Endodermal cell (in vitro differentiated cells): ENCODE data around the gene TKTL1. TPM values are rescaled to one million over a fixed set of nuclear protein-coding genes. Genes with fewer than 3 reads are reported as not detected.

Experiments
- DNase-seq: peaks from one replicate; pipeline ENCODE4 v3.0.0-alpha.2; 2017
- H3K27ac ChIP-seq: 2 replicates; pipeline ENCODE4 v1.5.1; 2013; ENCODE audit warnings: mild to moderate bottlenecking, low read depth, low read length, moderate library complexity
- H3K27me3 ChIP-seq: 2 replicates; pipeline ENCODE4 v1.6.1; 2013; ENCODE audit warnings: mild to moderate bottlenecking, low read length, moderate library complexity; ENCODE audit not compliant: insufficient read depth, control insufficient read depth, poor library complexity, severe bottlenecking
- H3K36me3 ChIP-seq: 2 replicates; pipeline ENCODE4 v1.7.0; 2013; ENCODE audit warnings: mild to moderate bottlenecking, low read length, moderate library complexity; ENCODE audit not compliant: control insufficient read depth, insufficient read depth
- H3K4me1 ChIP-seq: one replicate; pipeline ENCODE4 v1.7.0; 2013; ENCODE audit warnings: low read length; ENCODE audit not compliant: control insufficient read depth, insufficient read depth
- H3K4me3 ChIP-seq: 2 replicates; pipeline ENCODE4 v1.5.1; 2013; ENCODE audit warnings: mild to moderate bottlenecking, low read length, moderate library complexity
- H3K9ac ChIP-seq: 2 replicates; pipeline ENCODE4 v1.6.1; 2013; ENCODE audit warnings: mild to moderate bottlenecking, low read length, moderate library complexity; ENCODE audit not compliant: poor library complexity, severe bottlenecking; ENCODE audit errors: extremely low read depth
- H3K9me3 ChIP-seq: 2 replicates; pipeline ENCODE4 v1.6.1; 2013; ENCODE audit warnings: mild to moderate bottlenecking, low read length, moderate library complexity; ENCODE audit not compliant: control insufficient read depth
- H3K27ac Mint-ChIP-seq: 2 replicates; pipeline ENCODE4 v1.8.0; 2020; ENCODE audit warnings: mixed read lengths
- H3K27me3 Mint-ChIP-seq: 2 replicates; pipeline ENCODE4 v1.8.0; 2021; ENCODE audit warnings: mild to moderate bottlenecking, mixed read lengths; ENCODE audit not compliant: insufficient read depth
- H3K36me3 Mint-ChIP-seq: 2 replicates; pipeline ENCODE4 v1.8.0; 2020; ENCODE audit warnings: low read depth, mixed read lengths
- H3K4me1 Mint-ChIP-seq: 2 replicates; pipeline ENCODE4 v1.8.0; 2020; ENCODE audit warnings: mixed read lengths
- H3K4me3 Mint-ChIP-seq: 2 replicates; pipeline ENCODE4 v1.8.0; 2020; ENCODE audit warnings: mild to moderate bottlenecking, moderate library complexity, mixed read lengths
- H3K9me3 Mint-ChIP-seq: 2 replicates; pipeline ENCODE4 v1.8.0; 2020; ENCODE audit warnings: mild to moderate bottlenecking, mixed read lengths
- CTCF ChIP-seq: fragments of 200-600 bp; sonication (generic); conservative IDR thresholded peaks from 2 replicates; pipeline ENCODE4 v1.5.0; 2021; ENCODE audit warnings: antibody characterized with exemption, mild to moderate bottlenecking
- WGBS, 2 experiments: methylation state at CpG; one replicate each; pipeline versions ENCODE4 v1.1.5 to v1.1.7; 2013; ENCODE audit warnings: missing lambda C conversion rate in 2 of 2, mixed read lengths in 1 of 2; ENCODE audit not compliant: insufficient coverage in 1 of 2, insufficient read length in 1 of 2; 5-methylcytosine and 5-hydroxymethylcytosine counted together
- total RNA-seq, 2 donors: library from RNA; stranded (reverse); fragmentation: NEBNext Ultra II Directional in 1 of 2; extraction: Animal tissue kit (Norgen Biotek cat#: 25700) in 1 of 2; gene quantifications; 2 replicates in 1 of 2; 3 replicates in 1 of 2; pipeline ENCODE4 v1.2.1, GENCODE V29; 2021

The TKTL1 gene
- total RNA-seq, 2 donors from 2014 or later, result not detected

- Histone ChIP-seq H3K4me1 (no peaks in the 10 kb centered on the region), H3K9ac (no peak overlapping the region), H3K36me3 (no peaks in the 10 kb centered on the region), H3K27ac (no peak overlapping the region), H3K4me3 (no peak overlapping the region), H3K9me3 (no peaks in the 10 kb centered on the region), H3K27me3 (no peaks in the 10 kb centered on the region)
- H3K27me3 Mint-ChIP-seq, result no peaks in the 10 kb centered on the region
- peaks cover 75% of the 10 kb centered on the region for H3K9me3 Mint-ChIP-seq
- H3K36me3 Mint-ChIP-seq, result no peaks in the 10 kb centered on the region
- H3K4me3 Mint-ChIP-seq, result no peak overlapping the region
- no peak overlapping the region for H3K27ac Mint-ChIP-seq
- DNase-seq, result no peak
- TF ChIP-seq CTCF, result no peak
- no peaks in the 10 kb centered on the region for H3K4me1 Mint-ChIP-seq
- 93% methylated on average over 7 of the region's 8 CpGs; no CpG with 5 or more reads in 1 of the 2 experiments for WGBS, 2 experiments
Observed at GRCh38 chrX:154303476-154303875, 7.9 kb downstream of the TKTL1 start.

GRCh38 chrX:154304846-154305245 is 9.3 kb downstream of the TKTL1 start:
- Histone ChIP-seq H3K9ac (no peak overlapping the region), H3K4me3 (no peak overlapping the region), H3K4me1 (no peaks in the 10 kb centered on the region), H3K9me3 (no peaks in the 10 kb centered on the region), H3K36me3 (no peaks in the 10 kb centered on the region), H3K27ac (peak overlapping the region; percentile 83), H3K27me3 (no peaks in the 10 kb centered on the region)
- no peak overlapping the region for H3K27ac Mint-ChIP-seq
- no peak for DNase-seq
- TF ChIP-seq CTCF, result no peak
- H3K36me3 Mint-ChIP-seq, result no peaks in the 10 kb centered on the region
- H3K9me3 Mint-ChIP-seq, result peaks cover 69% of the 10 kb centered on the region
- WGBS, 2 experiments, result 60 to 83% methylated on average over 1 to 10 of the region's 10 CpGs
- no peaks in the 10 kb centered on the region for H3K27me3 Mint-ChIP-seq
- H3K4me1 Mint-ChIP-seq, result no peaks in the 10 kb centered on the region
- no peak overlapping the region for H3K4me3 Mint-ChIP-seq

GRCh38 chrX:154305541-154306205 is 10.1 kb downstream of the TKTL1 start:
- Histone ChIP-seq H3K9ac (no peak overlapping the region), H3K27me3 (no peaks in the 10 kb centered on the region), H3K27ac (peak overlapping the region; percentile 83), H3K36me3 (no peaks in the 10 kb centered on the region), H3K9me3 (no peaks in the 10 kb centered on the region), H3K4me1 (no peaks in the 10 kb centered on the region), H3K4me3 (no peak overlapping the region)
- no peaks in the 10 kb centered on the region for H3K27me3 Mint-ChIP-seq
- no peak for TF ChIP-seq CTCF
- peaks cover 71% of the 10 kb centered on the region for H3K9me3 Mint-ChIP-seq
- no peak overlapping the region for H3K27ac Mint-ChIP-seq
- H3K4me3 Mint-ChIP-seq, result no peak overlapping the region
- H3K36me3 Mint-ChIP-seq, result no peaks in the 10 kb centered on the region
- H3K4me1 Mint-ChIP-seq, result no peaks in the 10 kb centered on the region
- no peak for DNase-seq
- WGBS, 2 experiments, result 87% methylated on average over 10 of the region's 11 CpGs; no CpG with 5 or more reads in 1 of the 2 experiments
